ENCODE data around the gene PHB1. TPM values are rescaled to one million over a fixed set of nuclear protein-coding genes. Genes with fewer than 3 reads are reported as not detected.
A peak's percentile ranks its signal among the peaks of the same experiment; 100 is the strongest.

Gene PHB1
- total and polyA plus RNA-seq, 5 donors from 2014 or later, result 47.8 to 160 (median 137) TPM

- DNase-seq (no peak), ATAC-seq (ENCODE audit: low read depth in 2 of 2) (no peak)
- Mint-ChIP-seq H3K27me3 (no peaks in the 10 kb centered on the region), H3K4me3 (peak overlapping the region; percentile 57 to 95 (median 88)), H3K4me1 (peaks cover 23 to 50% (median 42%) of the 10 kb centered on the region in 4 donors), H3K9me3 (peaks cover 0 to 1% (median 0%) of the 10 kb centered on the region in 7 donors), H3K27ac (peak overlapping the region; percentile 87 to 96 (median 93)), H3K36me3 (peaks cover 4% of the 10 kb centered on the region)
- Histone ChIP-seq H3K27me3 (ENCODE audit: control insufficient read depth, insufficient read depth, low read length) (no peaks in the 10 kb centered on the region), H3K36me3 (ENCODE audit: control insufficient read depth, insufficient read depth, low read length) (no peaks in the 10 kb centered on the region), H3K9me3 (ENCODE audit: control insufficient read depth in 2 of 2, low read length in 2 of 2) (no peaks in the 10 kb centered on the region), H3K27ac (ENCODE audit: insufficient read depth, low read length, poor library complexity, severe bottlenecking) (peak overlapping the region; percentile 69), H3K4me1 (ENCODE audit: control insufficient read depth, insufficient read depth, low read length, poor library complexity, severe bottlenecking) (peaks cover 41% of the 10 kb centered on the region), H3K4me3 (ENCODE audit: low read depth, low read length) (peak overlapping the region; percentile 67)
Measured at GRCh38 chr17:49362723-49363117, 52.0 kb downstream of the PHB1 start.

DNA sequence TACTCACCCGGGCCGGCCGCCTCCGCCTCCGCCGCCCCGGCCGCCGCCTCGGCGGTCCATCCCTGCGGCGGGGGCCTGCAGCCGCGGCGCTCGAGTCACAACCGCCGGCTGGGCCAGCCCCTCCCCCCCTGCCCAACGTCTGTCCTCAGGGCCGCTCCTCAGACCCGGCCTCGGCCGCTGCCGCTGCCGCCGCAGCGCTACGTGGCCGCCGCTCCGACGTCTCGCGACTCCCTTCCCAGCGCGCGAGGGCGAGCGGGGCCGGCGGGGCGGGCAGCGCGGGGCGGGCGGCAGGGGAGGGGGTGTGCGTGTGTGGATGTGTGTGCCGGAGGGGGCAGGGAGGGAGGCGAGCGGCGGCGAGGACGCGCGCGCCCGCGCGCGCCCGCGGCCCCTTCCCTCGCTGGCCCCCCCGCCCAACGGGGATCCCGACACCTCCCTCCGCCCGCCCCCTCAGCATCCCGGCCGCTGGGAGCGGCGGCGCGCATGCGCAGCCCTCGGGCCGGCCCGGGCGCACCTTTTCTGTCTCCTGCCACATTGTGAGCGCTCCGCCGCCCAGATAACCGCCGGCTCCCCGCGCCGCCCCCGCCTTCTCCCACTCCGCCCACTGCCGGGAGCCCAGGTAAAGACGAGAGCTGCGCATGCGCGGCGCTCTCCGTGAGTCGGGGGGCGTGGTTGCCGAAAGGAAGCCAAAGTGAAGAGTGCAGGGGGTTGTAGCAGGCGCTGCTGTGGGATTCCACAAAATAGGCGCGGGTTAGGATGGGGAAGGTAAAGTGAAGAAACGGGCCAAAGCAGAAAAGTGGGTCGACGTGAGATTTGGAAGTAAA is 52.6 kb downstream of the PHB1 start, which contains the start of gene ZNF652:
TSS of gene ZNF652 (minus strand) at position 349 of the 821 bp plus-strand sequence. CDS start 44,525 bp downstream, outside the sequence.
- Mint-ChIP-seq H3K27me3 (no peaks in the 10 kb centered on the region), H3K4me1 (peaks cover 23 to 54% (median 46%) of the 10 kb centered on the region in 4 donors), H3K4me3 (peak within 1 kb of the TSS; percentile 91 to 99 (median 96)), H3K27ac (peak within 1 kb of the TSS; percentile 95 to 97 (median 97)), H3K36me3 (peaks cover 4% of the 10 kb centered on the region), H3K9me3 (no peaks in the 10 kb centered on the region)
- peak; percentile 72 to 75 for ATAC-seq (ENCODE audit: low read depth in 2 of 2)
- peak; percentile 93 to 97 (median 95) for DNase-seq
- H3K27me3 ChIP-seq (ENCODE audit: control insufficient read depth, insufficient read depth, low read length), result no peaks in the 10 kb centered on the region
- peak within 1 kb of the TSS; percentile 84 for H3K27ac ChIP-seq (ENCODE audit: insufficient read depth, low read length, poor library complexity, severe bottlenecking)
- H3K9me3 ChIP-seq (ENCODE audit: control insufficient read depth in 2 of 2, low read length in 2 of 2), result no peaks in the 10 kb centered on the region
- H3K36me3 ChIP-seq (ENCODE audit: control insufficient read depth, insufficient read depth, low read length), result no peaks in the 10 kb centered on the region
- peak within 1 kb of the TSS; percentile 94 for H3K4me3 ChIP-seq (ENCODE audit: low read depth, low read length)
- peaks cover 45% of the 10 kb centered on the region for H3K4me1 ChIP-seq (ENCODE audit: control insufficient read depth, insufficient read depth, low read length, poor library complexity, severe bottlenecking)

GRCh38 chr17:49361129-49361901 is 53.4 kb downstream of the PHB1 start:
- H3K27me3 ChIP-seq (ENCODE audit: control insufficient read depth, insufficient read depth, low read length), result no peaks in the 10 kb centered on the region
- no peaks in the 10 kb centered on the region for H3K9me3 ChIP-seq (ENCODE audit: control insufficient read depth in 2 of 2, low read length in 2 of 2)
- H3K4me1 ChIP-seq (ENCODE audit: control insufficient read depth, insufficient read depth, low read length, poor library complexity, severe bottlenecking), result peaks cover 50% of the 10 kb centered on the region
- peak overlapping the region; percentile 91 to 99 (median 96) for H3K4me3 Mint-ChIP-seq
- H3K36me3 Mint-ChIP-seq, result peaks cover 4% of the 10 kb centered on the region
- H3K27ac ChIP-seq (ENCODE audit: insufficient read depth, low read length, poor library complexity, severe bottlenecking), result peak overlapping the region; percentile 84
- peak overlapping the region; percentile 95 to 97 (median 97) for H3K27ac Mint-ChIP-seq
- no peaks in the 10 kb centered on the region for H3K36me3 ChIP-seq (ENCODE audit: control insufficient read depth, insufficient read depth, low read length)
- H3K9me3 Mint-ChIP-seq, result no peaks in the 10 kb centered on the region
- peaks cover 26 to 59% (median 49%) of the 10 kb centered on the region in 4 donors for H3K4me1 Mint-ChIP-seq
- H3K4me3 ChIP-seq (ENCODE audit: low read depth, low read length), result peak overlapping the region; percentile 94
- ATAC-seq (ENCODE audit: low read depth in 2 of 2) (peak; percentile 63), DNase-seq (peak; percentile 82 to 92 (median 88))
- H3K27me3 Mint-ChIP-seq, result no peaks in the 10 kb centered on the region

DNA sequence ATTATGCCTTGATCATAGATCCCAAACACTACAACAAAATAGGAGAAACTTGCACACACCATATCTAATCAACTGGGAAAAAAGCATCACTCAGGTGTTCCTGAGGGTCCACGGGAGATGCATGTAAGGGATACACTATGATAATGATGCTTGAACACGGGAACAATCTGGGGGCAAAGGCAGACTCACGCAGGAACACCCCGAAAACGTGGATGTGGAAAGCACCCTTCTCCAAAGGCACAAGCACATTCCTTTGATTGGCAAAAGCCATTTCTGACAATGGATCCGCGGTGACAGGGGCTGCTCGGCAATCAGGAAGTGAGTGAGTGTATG is 53.9 kb downstream of the PHB1 start:
- Mint-ChIP-seq H3K4me3 (peak overlapping the region; percentile 91 to 99 (median 96)), H3K27me3 (no peaks in the 10 kb centered on the region), H3K9me3 (no peaks in the 10 kb centered on the region), H3K27ac (peak overlapping the region; percentile 95 to 97 (median 97)), H3K4me1 (peaks cover 28 to 58% (median 49%) of the 10 kb centered on the region in 4 donors), H3K36me3 (peaks cover 3% of the 10 kb centered on the region)
- peak overlapping the region; percentile 94 for H3K4me3 ChIP-seq (ENCODE audit: low read depth, low read length)
- H3K27ac ChIP-seq (ENCODE audit: insufficient read depth, low read length, poor library complexity, severe bottlenecking), result peak overlapping the region; percentile 84
- H3K4me1 ChIP-seq (ENCODE audit: control insufficient read depth, insufficient read depth, low read length, poor library complexity, severe bottlenecking), result peaks cover 50% of the 10 kb centered on the region
- H3K36me3 ChIP-seq (ENCODE audit: control insufficient read depth, insufficient read depth, low read length), result no peaks in the 10 kb centered on the region
- no peak for ATAC-seq (ENCODE audit: low read depth in 2 of 2)
- no peaks in the 10 kb centered on the region for H3K27me3 ChIP-seq (ENCODE audit: control insufficient read depth, insufficient read depth, low read length)
- no peaks in the 10 kb centered on the region for H3K9me3 ChIP-seq (ENCODE audit: control insufficient read depth in 2 of 2, low read length in 2 of 2)
- no peak for DNase-seq

- DNase-seq (peak in 1 of 3 donors; percentile 51), ATAC-seq (ENCODE audit: low read depth in 2 of 2) (no peak)
- H3K4me1 ChIP-seq (ENCODE audit: control insufficient read depth, insufficient read depth, low read length, poor library complexity, severe bottlenecking), result peaks cover 50% of the 10 kb centered on the region
- no peaks in the 10 kb centered on the region for H3K36me3 ChIP-seq (ENCODE audit: control insufficient read depth, insufficient read depth, low read length)
- peak overlapping the region; percentile 84 for H3K27ac ChIP-seq (ENCODE audit: insufficient read depth, low read length, poor library complexity, severe bottlenecking)
- no peaks in the 10 kb centered on the region for H3K36me3 Mint-ChIP-seq
- no peaks in the 10 kb centered on the region for H3K9me3 Mint-ChIP-seq
- H3K4me1 Mint-ChIP-seq, result peaks cover 28 to 56% (median 45%) of the 10 kb centered on the region in 4 donors
- peak overlapping the region; percentile 95 to 97 (median 97) for H3K27ac Mint-ChIP-seq
- H3K4me3 ChIP-seq (ENCODE audit: low read depth, low read length), result peak overlapping the region; percentile 94
- H3K27me3 Mint-ChIP-seq, result no peaks in the 10 kb centered on the region
- H3K27me3 ChIP-seq (ENCODE audit: control insufficient read depth, insufficient read depth, low read length), result no peaks in the 10 kb centered on the region
- no peaks in the 10 kb centered on the region for H3K9me3 ChIP-seq (ENCODE audit: control insufficient read depth in 2 of 2, low read length in 2 of 2)
- H3K4me3 Mint-ChIP-seq, result peak overlapping the region; percentile 91 to 99 (median 96)
Measured at GRCh38 chr17:49359990-49360795, 54.5 kb downstream of the PHB1 start.

GRCh38 chr17:49358641-49359247 is 55.9 kb downstream of the PHB1 start:
- ATAC-seq (ENCODE audit: low read depth in 2 of 2) (no peak), DNase-seq (peak in 2 of 3 donors; percentile 26 to 63)
- peaks cover 50% of the 10 kb centered on the region for H3K4me1 ChIP-seq (ENCODE audit: control insufficient read depth, insufficient read depth, low read length, poor library complexity, severe bottlenecking)
- H3K4me1 Mint-ChIP-seq, result peaks cover 28 to 56% (median 45%) of the 10 kb centered on the region in 4 donors
- H3K27me3 Mint-ChIP-seq, result no peaks in the 10 kb centered on the region
- no peaks in the 10 kb centered on the region for H3K9me3 ChIP-seq (ENCODE audit: control insufficient read depth in 2 of 2, low read length in 2 of 2)
- H3K36me3 ChIP-seq (ENCODE audit: control insufficient read depth, insufficient read depth, low read length), result no peaks in the 10 kb centered on the region
- no peaks in the 10 kb centered on the region for H3K27me3 ChIP-seq (ENCODE audit: control insufficient read depth, insufficient read depth, low read length)
- peak overlapping the region; percentile 73 to 97 (median 75) for H3K27ac Mint-ChIP-seq
- H3K4me3 Mint-ChIP-seq, result peak overlapping the region; percentile 13 to 99 (median 82)
- H3K9me3 Mint-ChIP-seq, result no peaks in the 10 kb centered on the region
- H3K36me3 Mint-ChIP-seq, result no peaks in the 10 kb centered on the region
- H3K4me3 ChIP-seq (ENCODE audit: low read depth, low read length), result peak overlapping the region; percentile 94
- H3K27ac ChIP-seq (ENCODE audit: insufficient read depth, low read length, poor library complexity, severe bottlenecking), result peak overlapping the region; percentile 57
